ENCODE measurements around the gene PHF19. TPM values are rescaled to one million over a fixed set of nuclear protein-coding genes. Genes with fewer than 3 reads are reported as not detected.

Gene PHF19
- total and polyA plus RNA-seq, 2 of the 8 experiments (the other 6 are each of a cell fraction or from before 2014, with no cell fraction given): 28.2 to 31.8 TPM

DNA sequence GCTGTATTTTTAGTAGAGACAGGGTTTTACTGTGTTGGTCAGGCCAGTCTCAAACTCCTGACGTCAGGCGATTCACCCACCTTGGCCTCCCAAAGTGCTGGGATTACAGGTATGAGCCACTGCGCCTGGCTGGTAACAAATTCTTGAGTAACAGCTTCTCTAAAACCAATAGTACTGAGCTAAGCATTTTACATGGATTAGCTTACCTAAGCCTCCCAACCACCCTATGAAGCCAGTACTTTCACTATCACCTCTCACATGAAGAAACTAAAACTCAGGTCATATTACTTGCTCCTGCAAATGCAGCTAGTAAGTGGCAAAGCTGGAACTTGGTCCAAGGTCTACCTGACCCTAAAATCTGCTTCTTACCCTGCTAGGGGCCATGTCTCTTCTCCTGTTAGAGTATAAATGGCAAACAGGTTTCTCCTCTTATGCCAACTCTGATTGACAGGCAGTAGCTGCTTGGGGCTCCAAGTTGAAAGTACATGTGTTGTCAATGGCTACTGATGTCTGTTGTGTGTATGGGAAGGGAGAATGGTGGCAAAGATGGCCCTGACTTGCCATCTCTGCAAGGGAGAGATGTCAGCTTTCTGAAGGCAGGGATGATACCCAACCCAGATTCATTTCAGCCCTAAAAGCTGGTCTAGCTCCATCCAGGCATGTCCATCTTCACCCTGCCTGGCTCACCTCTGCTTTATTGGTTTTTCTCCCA, 4.0 kb downstream of the PHF19 start:
- peak overlapping the region; percentile 18 for H3K56ac ChIP-seq (replicated peaks; ENCODE audit: insufficient read length, low read depth, low read length)
- no peak overlapping the region for H4K8ac ChIP-seq (ENCODE audit: extremely low read depth, insufficient read depth, low read length)
- WGBS, 2 experiments (ENCODE audit: extremely low coverage in 1 of 2, insufficient coverage in 1 of 2, insufficient read length in 1 of 2, insufficient replicate concordance in 2 of 2, low coverage in 1 of 2, low lambda C conversion rate in 2 of 2, missing lambda C conversion rate in 1 of 2): 77% methylated on average over 3 of the region's 3 CpGs; no CpG with 5 or more reads in 1 of the 2 experiments
- peak overlapping the region in 2 of 4 experiments; percentile 8 to 39; a peak in 3 of 8 replicates for H3K4me3 ChIP-seq (ENCODE audit: extremely low read depth in 1 of 4, insufficient read depth in 2 of 4, low read depth in 3 of 4, low read length in 4 of 4)
- H3K27ac ChIP-seq (ENCODE audit: low read depth, low read length): peak overlapping the region; percentile 78
- H3K9ac ChIP-seq (replicated peaks in 1 of 4; ENCODE audit: extremely low read depth in 1 of 4, low read depth in 3 of 4, low read length in 3 of 4): peak overlapping the region in 2 of 4 experiments; percentile 16 to 38; a peak in 2 of 7 replicates
- H3K23ac ChIP-seq (ENCODE audit: insufficient read length): no peak overlapping the region
- no peaks in the 10 kb centered on the region for H3K79me1 ChIP-seq (ENCODE audit: low read depth, low read length)
- no peak overlapping the region for H2AK5ac ChIP-seq (ENCODE audit: low read depth, low read length)
- peaks cover 0 to 4% (median 1%) of the 10 kb centered on the region in 4 experiments; a peak in 3 of 7 replicates for H3K27me3 ChIP-seq (replicated peaks in 1 of 4; ENCODE audit: control insufficient read depth in 3 of 4, extremely low read depth in 1 of 4, insufficient read depth in 3 of 4, low read length in 3 of 4)
- H2BK120ac ChIP-seq (replicated peaks; ENCODE audit: low read depth, low read length): peak overlapping the region; percentile 93
- peak overlapping the region; percentile 37 for H4K5ac ChIP-seq (ENCODE audit: insufficient read length, low read depth, low read length)
- H3K79me2 ChIP-seq (ENCODE audit: control insufficient read depth in 1 of 2, insufficient read depth in 2 of 2, low read length in 2 of 2): no peaks in the 10 kb centered on the region
- FAIRE-seq (no peak), DNase-seq (ENCODE audit: low read depth in 1 of 2, low spot score in 2 of 2) (no peak)
- peak overlapping the region; percentile 53 to 69 for H3K4me2 ChIP-seq (ENCODE audit: insufficient read depth in 1 of 2, low read depth in 2 of 2, low read length in 2 of 2)
- H4K20me1 ChIP-seq (replicated peaks in 1 of 2; ENCODE audit: control insufficient read depth in 1 of 2, insufficient read depth in 2 of 2, low read length in 2 of 2): no peaks in the 10 kb centered on the region
- 0 out of 2 replicates have a peak overlapping the region, but pooled peaks have one; percentile 54 for H2BK15ac ChIP-seq (ENCODE audit: low read length)
- H4K91ac ChIP-seq (replicated peaks; ENCODE audit: insufficient read length, low read length): peak overlapping the region; percentile 71
- H2AFZ ChIP-seq (ENCODE audit: low read length): no peak overlapping the region
- H3K4me1 ChIP-seq (replicated peaks in 1 of 4; ENCODE audit: control insufficient read depth in 3 of 4, insufficient read depth in 4 of 4, low read length in 3 of 4): peaks cover 23 to 53% (median 32%) of the 10 kb centered on the region in 4 experiments
- H3K4ac ChIP-seq (replicated peaks; ENCODE audit: insufficient read length, low read depth, low read length): peak overlapping the region; percentile 36
- H3K9me3 ChIP-seq (ENCODE audit: insufficient read depth in 2 of 2, low read depth in 1 of 2, low read length in 1 of 2): no peaks in the 10 kb centered on the region
- peaks cover 10% of the 10 kb centered on the region for H3K23me2 ChIP-seq (ENCODE audit: low read depth, low read length)
- peak overlapping the region; percentile 97 for H2BK20ac ChIP-seq (ENCODE audit: low read length)
- TF ChIP-seq NRF1 (IDR thresholded peaks at IDR 0.05; ENCODE audit: low read depth, low read length) (no peak), YY1 (IDR thresholded peaks at IDR 0.05; ENCODE audit: low read depth, low read length) (peak; percentile 55; the same call in 1 of the 2 replicates), POLR2A (IDR thresholded peaks at IDR 0.05; ENCODE audit: control extremely low read depth in 1 of 2, low read depth in 2 of 2, low read length in 2 of 2) (peak; percentile 1 to 53; a peak in 1 of 3 replicates)
- no peak overlapping the region for H3K14ac ChIP-seq (ENCODE audit: insufficient read length)
- CTCF ChIA-PET (ENCODE audit: partially characterized antibody): interaction anchor here (0.8 to 2.3 kb wide), 13 partner anchors 10 to 143 kb away, joined by 3 to 11 read pairs (median 4); no protein-coding TSS in a partner anchor
- peak overlapping the region; percentile 93 for H3K18ac ChIP-seq (ENCODE audit: extremely low read depth, low read length)
- POLR2A ChIA-PET (ENCODE audit: partially characterized antibody): interaction anchor here (0.9 to 2.7 kb wide), 12 partner anchors 10 to 69 kb away, joined by 3 to 12 read pairs (median 6); no protein-coding TSS in a partner anchor
- peak overlapping the region; percentile 91; the same call in 1 of the 2 replicates for H2BK12ac ChIP-seq (ENCODE audit: low read depth, low read length)
- peak overlapping the region; percentile 98 for H2BK5ac ChIP-seq (ENCODE audit: low read depth, low read length)
- peaks cover 0 to 3% (median 0%) of the 10 kb centered on the region in 4 experiments; a peak in 1 of 8 replicates for H3K36me3 ChIP-seq (ENCODE audit: control insufficient read depth in 2 of 4, insufficient read depth in 4 of 4, low read length in 3 of 4)
